SK-N-SH (cell line): ENCODE data around the gene IGDCC3. TPM values are rescaled to one million over a fixed set of nuclear protein-coding genes. Genes with fewer than 3 reads are reported as not detected.

Experiments
- CTCF ChIA-PET: fragments of 300-600, 350-600 bp; formaldehyde crosslinking; extraction: SDS; loops from one replicate; lab custom pipeline; 2021; lab: Yijun Ruan, JAX
- POLR2A ChIA-PET: fragments of 350-600 bp; sonication (Branson Sonifier 250); formaldehyde crosslinking; extraction: SDS; loops from one replicate; lab custom pipeline; 2020; ENCODE audit warnings: antibody characterized with exemption, inconsistent platforms; lab: Yijun Ruan, JAX
- DNase-seq: peaks from one replicate; pipeline ENCODE4 v3.0.0; 2012
- H2AFZ ChIP-seq: fragments of 200-600 bp; sonication (generic); 2 replicates; pipeline ENCODE4 v1.8.1; 2016; ENCODE audit warnings: antibody characterized with exemption, mild to moderate bottlenecking, low read depth
- H3F3A ChIP-seq: fragments of 200-600 bp; sonication (generic); replicated peaks from 2 replicates; pipeline ENCODE3; 2016; ENCODE audit warnings: antibody characterized with exemption, mild to moderate bottlenecking; ENCODE audit not compliant: insufficient read depth
- H3K27ac ChIP-seq, 2 experiments: fragments of 200-500 bp in 1 of 2; fragments of 200-600 bp in 1 of 2; sonication (Bioruptor generic) in 1 of 2; sonication (generic), shearing (Covaris generic) in 1 of 2; 2 replicates each; pipeline versions ENCODE4 v1.5.1 to v1.6.1; 2014 to 2016; ENCODE audit warnings: low read depth in 2 of 2, inconsistent platforms in 1 of 2, low read length in 1 of 2, mild to moderate bottlenecking in 1 of 2, mixed read lengths in 1 of 2
- H3K27me3 ChIP-seq: fragments of 200-600 bp; sonication (generic), shearing (Covaris generic); 2 replicates; pipeline ENCODE4 v1.6.1; 2016; ENCODE audit warnings: mixed run types; ENCODE audit not compliant: insufficient read depth
- H3K36me3 ChIP-seq, 2 experiments: fragments of 200-500 bp in 1 of 2; fragments of 200-600 bp in 1 of 2; sonication (Bioruptor generic) in 1 of 2; sonication (generic) in 1 of 2; replicated peaks in 1 of 2; 2 replicates each; pipeline versions ENCODE3 to v1.5.1; 2014 to 2016; ENCODE audit warnings: low read length in 1 of 2, mild to moderate bottlenecking in 1 of 2; ENCODE audit not compliant: insufficient read depth in 2 of 2, control insufficient read depth in 1 of 2
- H3K4me1 ChIP-seq, 2 experiments: fragments of 200-500 bp in 1 of 2; fragments of 200-600 bp in 1 of 2; sonication (Bioruptor generic) in 1 of 2; sonication (generic), shearing (Covaris generic) in 1 of 2; 2 replicates each; pipeline versions ENCODE4 v1.5.1 to v1.6.1; 2014 to 2016; ENCODE audit warnings: low read depth in 1 of 2, low read length in 1 of 2, mixed run types in 1 of 2; ENCODE audit not compliant: insufficient read depth in 2 of 2, control insufficient read depth in 1 of 2
- H3K4me2 ChIP-seq: fragments of 200-600 bp; sonication (generic), shearing (Covaris generic); 2 replicates; pipeline ENCODE4 v1.6.1; 2017; ENCODE audit warnings: mixed run types
- H3K4me3 ChIP-seq, 2 experiments: fragments of 200-500 bp in 1 of 2; fragments of 200-600 bp in 1 of 2; sonication (Bioruptor generic) in 1 of 2; sonication (generic), shearing (Covaris generic) in 1 of 2; 2 replicates each; pipeline versions ENCODE4 v1.5.1 to v1.8.1; 2014 to 2016; ENCODE audit warnings: low read depth in 2 of 2, inconsistent platforms in 1 of 2, low read length in 1 of 2, mild to moderate bottlenecking in 1 of 2, mixed read lengths in 1 of 2, moderate library complexity in 1 of 2
- H3K79me2 ChIP-seq: fragments of 200-600 bp; sonication (generic); 2 replicates; pipeline ENCODE4 v1.8.1; 2017; ENCODE audit warnings: mild to moderate bottlenecking; ENCODE audit not compliant: insufficient read depth
- H3K9ac ChIP-seq: fragments of 200-600 bp; sonication (generic); 2 replicates; pipeline ENCODE4 v1.6.1; 2017; ENCODE audit warnings: mixed run types
- H3K9me2 ChIP-seq: fragments of 200-600 bp; sonication (generic); 2 replicates; pipeline ENCODE4 v1.6.1; 2017; ENCODE audit warnings: mixed run types
- H3K9me3 ChIP-seq: fragments of 200-600 bp; sonication (generic); 2 replicates; pipeline ENCODE4 v1.6.1; 2017; ENCODE audit warnings: mixed run types, mild to moderate bottlenecking, moderate library complexity
- H4K20me1 ChIP-seq: fragments of 200-600 bp; sonication (generic); 2 replicates; pipeline ENCODE4 v1.6.1; 2017; ENCODE audit warnings: mild to moderate bottlenecking, mixed run types; ENCODE audit not compliant: insufficient read depth
- ELF1 ChIP-seq: IDR thresholded peaks from 2 replicates; pipeline ENCODE4 v1.4.0; 2012
- EP300 ChIP-seq, 2 experiments: IDR thresholded peaks; 2 replicates each; pipeline versions ENCODE4 v1.4.0 to v1.6.1; 2012; ENCODE audit warnings: borderline replicate concordance in 1 of 2, low read depth in 1 of 2, low read length in 1 of 2
- FOSL2 ChIP-seq: IDR thresholded peaks from 2 replicates; pipeline ENCODE4 v1.4.0; 2012; ENCODE audit warnings: low read depth, mild to moderate bottlenecking, moderate library complexity, borderline replicate concordance
- FOXJ3 ChIP-seq: sonication (generic); formaldehyde crosslinking; IDR thresholded peaks from 2 replicates; pipeline ENCODE4 v1.5.1; 2020; ENCODE audit warnings: mild to moderate bottlenecking, missing genetic modification reagents
- FOXM1 ChIP-seq: IDR thresholded peaks from 2 replicates; pipeline ENCODE4 v1.4.0; 2012; ENCODE audit warnings: low read depth, mild to moderate bottlenecking
- GATA2 ChIP-seq: sonication (generic); formaldehyde crosslinking; IDR thresholded peaks from 2 replicates; pipeline ENCODE4 v1.5.0; 2020; ENCODE audit warnings: mild to moderate bottlenecking, missing genetic modification reagents
- IRF3 ChIP-seq: fragments of 150-350 bp; IDR thresholded peaks from 2 replicates; pipeline ENCODE4 v1.6.1; 2016; ENCODE audit warnings: mild to moderate bottlenecking, low read depth, low read length
- JUND ChIP-seq: IDR thresholded peaks from 2 replicates; pipeline ENCODE4 v1.4.0; 2012
- MAX ChIP-seq: IDR thresholded peaks from 2 replicates; pipeline ENCODE4 v1.4.0; 2012; ENCODE audit warnings: low read depth
- MEF2A ChIP-seq: IDR thresholded peaks from 2 replicates; pipeline ENCODE4 v1.4.0; 2012; ENCODE audit warnings: low read depth, borderline replicate concordance
- MXI1 ChIP-seq: IDR thresholded peaks from 2 replicates; pipeline ENCODE4 v1.6.1; 2012; ENCODE audit warnings: mild to moderate bottlenecking, low read depth, low read length, improper control_type of control experiment
- NRF1 ChIP-seq: IDR thresholded peaks from 2 replicates; pipeline ENCODE4 v1.6.1; 2012; ENCODE audit warnings: low read depth, mild to moderate bottlenecking, low read length
- POLR2AphosphoS5 ChIP-seq: IDR thresholded peaks from 2 replicates; pipeline ENCODE4 v1.6.1; 2012; ENCODE audit warnings: low read depth, low read length
- REST ChIP-seq: IDR thresholded peaks from 2 replicates; pipeline ENCODE4 v1.6.1; 2012; ENCODE audit warnings: mild to moderate bottlenecking, low read depth, low read length, moderate library complexity
- RXRA ChIP-seq: IDR thresholded peaks from 2 replicates; pipeline ENCODE4 v1.4.0; 2012; ENCODE audit warnings: low read depth, mild to moderate bottlenecking, borderline replicate concordance
- SMC3 ChIP-seq: IDR thresholded peaks from 2 replicates; pipeline ENCODE4 v1.6.1; 2012; ENCODE audit warnings: low read depth, low read length, improper control_type of control experiment
- TCF12 ChIP-seq: IDR thresholded peaks from 2 replicates; pipeline ENCODE4 v1.4.0; 2012
- TEAD4 ChIP-seq: IDR thresholded peaks from 2 replicates; pipeline ENCODE4 v1.4.0; 2012; ENCODE audit warnings: mild to moderate bottlenecking, borderline replicate concordance; ENCODE audit not compliant: insufficient read depth
- WGBS: methylation state at CpG from one replicate; pipeline ENCODE4 v1.1.6; 2017; ENCODE audit warnings: low lambda C conversion rate; 5-methylcytosine and 5-hydroxymethylcytosine counted together
- polyA plus RNA-seq, 3 experiments: library from polyadenylated mRNA; depleted of rRNA; stranded (reverse); fragments of >200 nt; gene quantifications; 2 replicates each; pipeline ENCODE4 v1.2.3, GENCODE V29; 2012

The IGDCC3 gene
- polyA plus RNA-seq, 1 of the 3 experiments (the other 2 are of a cell fraction), result 0.43 TPM

- Histone ChIP-seq H3K9me2 (no peaks in the 10 kb centered on the region), H3K79me2 (no peaks in the 10 kb centered on the region), H3K9me3 (no peaks in the 10 kb centered on the region), H3K4me3 (no peak overlapping the region), H4K20me1 (no peaks in the 10 kb centered on the region), H3K4me2 (no peak overlapping the region), H3K27ac (no peak overlapping the region)
- CTCF ChIA-PET, result interaction anchor here (1.5 to 37.1 kb wide), 4 partner anchors 13 to 48 kb away, joined by 6 to 969 read pairs (median 21); no protein-coding TSS in a partner anchor
- POLR2A ChIA-PET, result no interaction called here
- no peak for DNase-seq
- no peak for TF ChIP-seq NRF1
- TF ChIP-seq, all 33 proteins: peak for 0
- peaks cover 9% of the 10 kb centered on the region for H3F3A ChIP-seq
- H3K9ac ChIP-seq, result no peak overlapping the region
- H3K36me3 ChIP-seq, result no peaks in the 10 kb centered on the region
- H2AFZ ChIP-seq, result no peak overlapping the region
- peaks cover 12% of the 10 kb centered on the region for H3K27me3 ChIP-seq
- peaks cover 0 to 14% of the 10 kb centered on the region in 2 experiments; a peak in 1 of 4 replicates for H3K4me1 ChIP-seq
These were observed 6.9 kb downstream of the IGDCC3 start for GRCh38 chr15:65370885-65371284.

- DNase-seq, result no peak
- peaks cover 0 to 19% of the 10 kb centered on the region in 2 experiments; a peak in 1 of 4 replicates for H3K4me1 ChIP-seq
- peaks cover 6% of the 10 kb centered on the region for H3F3A ChIP-seq
- H4K20me1 ChIP-seq, result no peaks in the 10 kb centered on the region
- H3K79me2 ChIP-seq, result no peaks in the 10 kb centered on the region
- no peak overlapping the region for H3K4me2 ChIP-seq
- no peak overlapping the region for H3K9ac ChIP-seq
- no peaks in the 10 kb centered on the region for H3K36me3 ChIP-seq
- no peaks in the 10 kb centered on the region for H3K9me2 ChIP-seq
- H3K9me3 ChIP-seq, result no peaks in the 10 kb centered on the region
- no peak overlapping the region for H2AFZ ChIP-seq
- WGBS, result 88% methylated on average over 2 of the region's 3 CpGs
- H3K4me3 ChIP-seq, result no peak overlapping the region
- ChIA-PET POLR2A (no interaction called here), CTCF (interaction anchor here (1.5 to 37.1 kb wide), 4 partner anchors 14 to 47 kb away, joined by 6 to 969 read pairs (median 8); no protein-coding TSS in a partner anchor)
- H3K27me3 ChIP-seq, result no peaks in the 10 kb centered on the region
- no peak for TF ChIP-seq FOXJ3
- no peak for TF ChIP-seq RXRA
- no peak for TF ChIP-seq ELF1
- TF ChIP-seq GATA2, result no peak
- TF ChIP-seq IRF3, result no peak
- no peak for TF ChIP-seq MXI1
- no peak for TF ChIP-seq FOXM1
- TF ChIP-seq POLR2AphosphoS5, result no peak
- TF ChIP-seq TEAD4, result no peak
- no peak for TF ChIP-seq FOSL2
- no peak for TF ChIP-seq MEF2A
- TF ChIP-seq EP300 (IDR thresholded peaks at IDR 0.05; ENCODE audit: borderline replicate concordance in 1 of 2, low read depth in 1 of 2, low read length in 1 of 2), result no peak
- TF ChIP-seq MAX, result no peak
- TF ChIP-seq JUND, result no peak
- no peak for TF ChIP-seq TCF12
- TF ChIP-seq SMC3, result no peak
- TF ChIP-seq REST, result no peak
- H3K27ac ChIP-seq, result no peak overlapping the region
These were observed 8.2 kb downstream of the IGDCC3 start for GRCh38 chr15:65369651-65370050.
